RWPE2 (cell line): ENCODE data around the gene ARMC8.

Experiments used
- ATAC-seq: fragments of 200-7000 bp; cut with Tn5 transposase; 3 replicates; pipeline ENCODE4 v1.9.1; 2021; ENCODE audit warnings: low read depth
- DNase-seq: peaks from one replicate; pipeline ENCODE4 v3.0.0-alpha.2; 2020; ENCODE audit warnings: low spot score
- H3K27ac ChIP-seq: fragments of 450-650 bp; 2 replicates; pipeline ENCODE4 v1.5.1; 2017; ENCODE audit warnings: mild to moderate bottlenecking; ENCODE audit not compliant: poor library complexity, severe bottlenecking
- H3K27me3 ChIP-seq: fragments of 250-450 bp; sonication (Bioruptor Pico); 2 replicates; pipeline ENCODE4 v1.5.1; 2021; ENCODE audit warnings: mild to moderate bottlenecking, moderate library complexity; ENCODE audit not compliant: insufficient read depth, poor library complexity, severe bottlenecking
- H3K36me3 ChIP-seq: fragments of 250-450 bp; sonication (Bioruptor Pico); 2 replicates; pipeline ENCODE4 v1.5.1; 2020; ENCODE audit warnings: low read depth, mild to moderate bottlenecking, moderate library complexity
- H3K4me1 ChIP-seq: fragments of 250-450 bp; sonication (Bioruptor Pico); 2 replicates; pipeline ENCODE4 v1.5.1; 2021; ENCODE audit warnings: mild to moderate bottlenecking, moderate library complexity; ENCODE audit not compliant: insufficient read depth, poor library complexity, severe bottlenecking
- H3K4me3 ChIP-seq: fragments of 250-450 bp; sonication (Bioruptor Pico); 2 replicates; pipeline ENCODE4 v1.5.1; 2021; ENCODE audit warnings: mild to moderate bottlenecking, moderate library complexity; ENCODE audit not compliant: severe bottlenecking
- H3K9me3 ChIP-seq: fragments of 250-450 bp; sonication (Bioruptor Pico); 2 replicates; pipeline ENCODE4 v1.5.1; 2021; ENCODE audit warnings: mild to moderate bottlenecking, moderate library complexity; ENCODE audit not compliant: severe bottlenecking
- CTCF ChIP-seq: fragments of 450-650 bp; IDR thresholded peaks from one replicate; pipeline ENCODE4 v1.5.1; 2017; ENCODE audit warnings: mild to moderate bottlenecking, moderate library complexity; ENCODE audit not compliant: poor library complexity, severe bottlenecking

Gene ARMC8

GRCh38 chr3:138227650-138228049 lies 40.5 kb downstream of the ARMC8 start:
- DNase-seq (no peak), ATAC-seq (no peak)
- no peaks in the 10 kb centered on the region for H3K9me3 ChIP-seq
- no peaks in the 10 kb centered on the region for H3K4me1 ChIP-seq
- no peak for TF ChIP-seq CTCF
- H3K4me3 ChIP-seq: no peak overlapping the region
- H3K36me3 ChIP-seq: peaks cover 87% of the 10 kb centered on the region
- H3K27ac ChIP-seq: no peak overlapping the region
- H3K27me3 ChIP-seq: no peaks in the 10 kb centered on the region

- DNase-seq (no peak), ATAC-seq (peak; percentile 38; the same call in 1 of the 3 replicates)
- Histone ChIP-seq H3K4me3 (no peak overlapping the region), H3K27me3 (no peaks in the 10 kb centered on the region), H3K4me1 (no peaks in the 10 kb centered on the region), H3K27ac (no peak overlapping the region), H3K9me3 (no peaks in the 10 kb centered on the region), H3K36me3 (peaks cover 79% of the 10 kb centered on the region)
- no peak for TF ChIP-seq CTCF
These were observed 43.4 kb downstream of the ARMC8 start for GRCh38 chr3:138230525-138230924.

GRCh38 chr3:138232705-138233364 lies 45.7 kb downstream of the ARMC8 start:
- no peak for TF ChIP-seq CTCF
- no peak for DNase-seq
- no peak for ATAC-seq
- H3K9me3 ChIP-seq: no peaks in the 10 kb centered on the region
- peaks cover 76% of the 10 kb centered on the region for H3K36me3 ChIP-seq
- H3K4me1 ChIP-seq: no peaks in the 10 kb centered on the region
- no peaks in the 10 kb centered on the region for H3K27me3 ChIP-seq
- no peak overlapping the region for H3K27ac ChIP-seq
- no peak overlapping the region for H3K4me3 ChIP-seq

- Histone ChIP-seq H3K9me3 (no peaks in the 10 kb centered on the region), H3K4me1 (no peaks in the 10 kb centered on the region), H3K36me3 (peaks cover 80% of the 10 kb centered on the region), H3K27me3 (no peaks in the 10 kb centered on the region), H3K27ac (no peak overlapping the region), H3K4me3 (no peak overlapping the region)
- no peak for DNase-seq
- no peak for ATAC-seq
- no peak for TF ChIP-seq CTCF
These were observed 47.5 kb downstream of the ARMC8 start for GRCh38 chr3:138234401-138235179.

- Histone ChIP-seq H3K27me3 (no peaks in the 10 kb centered on the region), H3K4me1 (no peaks in the 10 kb centered on the region), H3K9me3 (no peaks in the 10 kb centered on the region), H3K36me3 (peaks cover 87% of the 10 kb centered on the region), H3K4me3 (no peak overlapping the region), H3K27ac (no peak overlapping the region)
- ATAC-seq: no peak
- DNase-seq: no peak
- no peak for TF ChIP-seq CTCF
These were observed 51.6 kb downstream of the ARMC8 start for GRCh38 chr3:138238711-138239110.
